BE2C (cell line): ENCODE data around the gene COPG2.

Experiments
- DNase-seq: peaks from one replicate; pipeline ENCODE4 v3.0.0-alpha.2; 2020
- H3K27me3 ChIP-seq: fragments of 250-450 bp; sonication (Bioruptor Pico); 2 replicates; pipeline ENCODE4 v1.5.1; 2020; ENCODE audit warnings: mild to moderate bottlenecking
- H3K36me3 ChIP-seq: fragments of 250-450 bp; sonication (Bioruptor Pico); 2 replicates; pipeline ENCODE4 v1.5.1; 2020; ENCODE audit warnings: mild to moderate bottlenecking
- H3K4me1 ChIP-seq: fragments of 250-450 bp; sonication (Bioruptor Pico); 2 replicates; pipeline ENCODE4 v1.5.1; 2020
- H3K4me3 ChIP-seq: 2 replicates; pipeline ENCODE4 v1.5.1; 2011; ENCODE audit warnings: low read depth, low read length
- H3K9me3 ChIP-seq: fragments of 250-450 bp; sonication (Bioruptor Pico); 2 replicates; pipeline ENCODE4 v1.5.1; 2020
- TF ChIP-seq, protein P1 (sequence below): IDR thresholded peaks from 2 replicates; pipeline ENCODE4 v1.5.1; 2012; ENCODE audit warnings: mild to moderate bottlenecking, low read depth, low read length

Gene COPG2

DNA sequence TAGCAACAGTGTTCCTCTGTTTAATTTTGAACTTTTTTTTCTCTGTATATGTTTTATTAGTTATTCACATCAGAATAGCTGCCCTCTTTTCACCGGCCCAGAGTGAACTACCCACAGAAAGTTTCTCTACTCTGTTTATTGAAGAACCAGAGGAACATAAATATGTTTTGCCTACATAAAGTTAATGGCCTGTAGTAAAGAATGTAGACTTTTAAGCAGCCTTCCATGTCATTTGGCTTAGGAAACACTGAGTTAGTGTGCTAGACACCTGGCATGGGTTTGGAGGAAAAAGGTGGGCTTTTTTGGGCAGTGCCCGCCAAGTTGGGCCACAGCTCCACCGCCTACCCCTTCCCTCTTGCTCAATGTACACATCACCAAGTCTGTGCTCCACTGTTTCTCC, 185.5 kb downstream of the COPG2 start:
- DNase-seq = no peak
- H3K4me1 ChIP-seq = no peaks in the 10 kb centered on the region
- H3K4me3 ChIP-seq = no peak overlapping the region
- no peaks in the 10 kb centered on the region for H3K27me3 ChIP-seq
- TF ChIP-seq, protein P1, sequence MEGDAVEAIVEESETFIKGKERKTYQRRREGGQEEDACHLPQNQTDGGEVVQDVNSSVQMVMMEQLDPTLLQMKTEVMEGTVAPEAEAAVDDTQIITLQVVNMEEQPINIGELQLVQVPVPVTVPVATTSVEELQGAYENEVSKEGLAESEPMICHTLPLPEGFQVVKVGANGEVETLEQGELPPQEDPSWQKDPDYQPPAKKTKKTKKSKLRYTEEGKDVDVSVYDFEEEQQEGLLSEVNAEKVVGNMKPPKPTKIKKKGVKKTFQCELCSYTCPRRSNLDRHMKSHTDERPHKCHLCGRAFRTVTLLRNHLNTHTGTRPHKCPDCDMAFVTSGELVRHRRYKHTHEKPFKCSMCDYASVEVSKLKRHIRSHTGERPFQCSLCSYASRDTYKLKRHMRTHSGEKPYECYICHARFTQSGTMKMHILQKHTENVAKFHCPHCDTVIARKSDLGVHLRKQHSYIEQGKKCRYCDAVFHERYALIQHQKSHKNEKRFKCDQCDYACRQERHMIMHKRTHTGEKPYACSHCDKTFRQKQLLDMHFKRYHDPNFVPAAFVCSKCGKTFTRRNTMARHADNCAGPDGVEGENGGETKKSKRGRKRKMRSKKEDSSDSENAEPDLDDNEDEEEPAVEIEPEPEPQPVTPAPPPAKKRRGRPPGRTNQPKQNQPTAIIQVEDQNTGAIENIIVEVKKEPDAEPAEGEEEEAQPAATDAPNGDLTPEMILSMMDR = no peak
- no peaks in the 10 kb centered on the region for H3K36me3 ChIP-seq
- H3K9me3 ChIP-seq = no peaks in the 10 kb centered on the region

DNA sequence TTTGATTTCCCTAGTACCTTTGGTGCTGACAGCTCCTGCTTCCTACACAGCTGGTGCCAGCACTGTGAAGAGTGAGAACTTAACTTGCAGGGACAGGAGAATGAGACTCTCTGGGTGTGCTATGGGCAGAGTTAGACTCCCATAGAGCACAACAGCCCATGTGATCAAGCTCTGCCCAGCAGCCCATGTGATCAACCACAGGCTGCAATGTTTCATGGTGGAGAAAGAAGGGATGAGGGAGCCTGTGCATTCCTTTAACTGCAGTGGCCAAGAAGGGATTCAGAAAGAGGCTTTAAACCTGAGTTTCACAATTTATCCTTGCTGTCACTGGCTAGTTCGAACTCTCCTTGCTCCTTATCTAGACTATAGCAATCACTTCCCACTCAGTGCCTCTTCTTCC, 186.7 kb downstream of the COPG2 start:
- Histone ChIP-seq H3K4me3 (no peak overlapping the region), H3K9me3 (no peaks in the 10 kb centered on the region; the same call in 1 of the 2 replicates), H3K27me3 (no peaks in the 10 kb centered on the region), H3K4me1 (no peaks in the 10 kb centered on the region), H3K36me3 (no peaks in the 10 kb centered on the region)
- TF ChIP-seq, protein P1 = no peak
- DNase-seq = no peak

DNA sequence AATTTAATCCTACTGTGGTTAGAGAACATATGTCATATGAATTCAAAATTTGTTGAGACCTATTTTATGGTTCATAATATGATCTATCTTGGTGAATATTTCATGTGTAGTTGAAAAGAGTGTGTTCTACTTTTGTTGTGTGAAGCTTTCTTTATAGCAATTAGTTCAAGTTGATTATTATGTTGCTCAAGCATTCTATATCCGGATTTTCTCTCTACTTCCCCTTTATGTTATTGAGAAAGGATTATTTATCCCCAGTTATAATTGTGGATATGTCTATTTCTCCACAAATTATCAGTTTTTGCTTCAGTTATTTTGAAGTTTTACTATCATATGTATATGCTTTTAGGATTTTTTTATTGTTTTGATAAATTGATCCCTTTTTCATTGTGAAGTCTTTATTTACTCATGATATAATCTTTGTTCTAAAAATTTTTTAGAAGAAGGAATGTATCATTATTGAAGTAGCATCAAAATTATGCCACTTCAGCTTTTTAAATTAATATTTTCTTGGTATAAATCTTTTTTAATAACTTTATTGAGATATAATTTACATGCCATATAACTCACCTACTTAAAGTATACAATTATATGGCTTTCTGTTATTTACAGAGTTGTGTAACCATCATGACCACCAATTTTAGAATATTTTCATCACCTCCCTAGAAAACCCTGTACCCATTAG, 188.7 kb downstream of the COPG2 start:
- no peaks in the 10 kb centered on the region for H3K27me3 ChIP-seq
- H3K4me1 ChIP-seq = no peaks in the 10 kb centered on the region
- H3K4me3 ChIP-seq = no peak overlapping the region
- TF ChIP-seq, protein P1 = no peak
- DNase-seq = no peak
- H3K9me3 ChIP-seq = no peaks in the 10 kb centered on the region; the same call in 1 of the 2 replicates
- no peaks in the 10 kb centered on the region for H3K36me3 ChIP-seq

DNA sequence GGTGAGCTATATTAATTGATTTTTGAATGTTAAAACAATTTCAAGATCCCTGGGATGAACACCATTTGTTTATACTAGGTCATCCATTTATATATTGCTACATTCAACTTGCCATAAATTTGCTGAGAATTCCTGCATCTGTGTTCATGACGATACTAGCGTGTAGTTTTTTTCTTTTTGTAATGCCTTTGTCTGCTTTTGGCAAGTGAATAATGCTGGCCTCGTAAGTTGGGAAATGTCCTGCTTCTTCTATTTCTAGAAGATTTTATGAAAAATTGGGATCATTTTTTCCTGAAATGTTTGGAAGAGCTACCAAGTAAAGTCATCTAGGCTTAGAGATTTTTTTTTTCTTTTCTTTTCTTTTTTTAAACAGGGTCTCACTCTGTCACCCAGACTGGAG, 189.6 kb downstream of the COPG2 start:
- no peak overlapping the region for H3K4me3 ChIP-seq
- no peaks in the 10 kb centered on the region for H3K4me1 ChIP-seq
- no peaks in the 10 kb centered on the region; the same call in 1 of the 2 replicates for H3K9me3 ChIP-seq
- no peak for DNase-seq
- TF ChIP-seq, protein P1 = no peak
- no peaks in the 10 kb centered on the region for H3K36me3 ChIP-seq
- H3K27me3 ChIP-seq = no peaks in the 10 kb centered on the region

DNA sequence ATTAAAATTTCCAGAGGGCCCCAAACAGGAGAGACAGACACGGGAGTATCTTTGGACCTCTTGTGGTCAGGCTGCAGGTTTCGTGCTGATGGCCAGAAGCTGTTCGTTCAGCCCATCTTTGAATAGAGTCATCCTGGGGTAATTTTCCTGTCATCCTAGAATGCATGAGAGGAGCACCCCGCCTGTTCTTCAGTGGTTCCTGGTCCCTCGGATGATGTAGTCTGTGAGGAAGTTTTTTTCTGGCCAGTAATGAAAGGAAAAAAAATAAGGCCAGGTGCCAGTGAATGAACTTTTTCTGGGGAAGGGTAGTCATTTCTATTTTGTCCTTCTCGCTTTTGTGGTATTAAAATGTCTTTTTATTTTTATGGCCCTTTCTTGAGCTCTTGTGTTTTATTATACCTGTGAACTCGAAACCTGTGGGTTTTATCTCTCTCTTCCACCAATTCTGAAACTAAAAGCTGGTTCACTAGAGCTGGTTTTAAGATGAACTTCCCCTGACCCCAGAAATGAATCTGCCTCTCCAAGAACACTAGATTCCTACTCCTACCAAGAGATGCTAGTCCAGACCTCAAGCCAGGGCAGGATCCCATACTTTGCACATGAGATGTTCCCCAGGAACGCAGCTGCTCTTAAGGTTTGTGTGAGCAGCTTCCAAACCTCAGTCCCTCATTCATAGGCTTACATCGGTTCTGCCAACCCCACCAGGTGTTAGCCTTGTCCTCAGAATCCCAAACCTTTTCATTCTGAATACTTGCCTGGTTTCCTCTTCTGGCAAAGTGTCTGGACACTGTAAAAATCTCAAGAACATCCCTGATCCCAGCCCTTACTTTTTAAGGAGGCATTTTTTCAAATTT, 192.0 kb downstream of the COPG2 start:
- TF ChIP-seq, protein P1 = no peak
- Histone ChIP-seq H3K4me3 (no peak overlapping the region), H3K4me1 (no peaks in the 10 kb centered on the region), H3K27me3 (no peaks in the 10 kb centered on the region), H3K36me3 (no peaks in the 10 kb centered on the region), H3K9me3 (no peaks in the 10 kb centered on the region; the same call in 1 of the 2 replicates)
- DNase-seq = no peak

DNA sequence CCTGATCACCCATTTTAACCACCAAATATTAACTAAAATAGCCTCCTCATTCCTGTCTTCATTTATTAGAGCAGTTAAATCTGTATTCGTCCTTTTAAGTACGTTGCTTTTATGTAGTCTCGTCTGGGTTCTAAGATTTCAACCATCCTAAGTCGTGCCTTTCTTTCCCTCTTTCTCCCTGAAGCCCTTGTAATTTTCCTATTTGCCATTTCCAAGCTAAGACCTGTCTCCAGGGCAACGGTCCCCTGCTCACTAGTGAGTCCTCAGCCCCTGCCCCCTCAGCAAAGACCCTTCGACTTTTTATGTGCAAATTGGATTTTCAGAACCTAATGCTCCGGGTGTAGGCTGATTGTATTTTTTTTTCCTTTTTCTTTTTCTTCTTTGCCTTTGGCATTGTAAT, 192.8 kb downstream of the COPG2 start:
- no peak overlapping the region for H3K4me3 ChIP-seq
- H3K9me3 ChIP-seq = no peaks in the 10 kb centered on the region; the same call in 1 of the 2 replicates
- no peaks in the 10 kb centered on the region for H3K36me3 ChIP-seq
- no peaks in the 10 kb centered on the region for H3K4me1 ChIP-seq
- no peaks in the 10 kb centered on the region for H3K27me3 ChIP-seq
- TF ChIP-seq, protein P1 = no peak
- DNase-seq = no peak
